SKM-1 (cell line): ENCODE measurements around the gene LRRTM4.

ENCODE experiments used
- DNase-seq: peaks from one replicate; lab custom pipeline; 2025; ENCODE audit not compliant: unreplicated experiment; lab: John Stamatoyannopoulos, UW

LRRTM4 gene

GRCh38 chr2:77325395-77325794, 196.8 kb downstream of the LRRTM4 start:
- DNase-seq = no peak

GRCh38 chr2:77322431-77322830, 199.7 kb downstream of the LRRTM4 start:
- DNase-seq = no peak

DNA sequence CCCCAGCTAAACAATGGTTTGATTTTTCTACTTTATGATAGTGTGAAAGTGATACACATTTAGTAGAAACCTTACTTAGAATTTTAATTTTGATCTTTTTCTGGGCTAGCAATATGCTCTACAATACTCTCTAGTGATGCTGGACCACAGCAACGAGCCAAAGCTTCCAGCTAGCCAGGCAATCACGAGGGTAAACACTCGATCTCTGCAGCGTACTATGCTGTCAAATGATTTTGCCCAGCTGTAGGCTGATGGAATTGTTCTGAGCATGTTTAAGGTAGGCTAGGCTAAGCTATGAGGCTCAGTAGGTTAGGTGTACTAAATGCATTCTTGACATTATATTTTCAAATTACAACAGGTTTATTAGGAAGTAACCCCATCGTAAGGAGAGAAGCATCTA, 207.5 kb downstream of the LRRTM4 start:
- DNase-seq = no peak

GRCh38 chr2:77310416-77310815, 211.8 kb downstream of the LRRTM4 start:
- DNase-seq = no peak

DNA sequence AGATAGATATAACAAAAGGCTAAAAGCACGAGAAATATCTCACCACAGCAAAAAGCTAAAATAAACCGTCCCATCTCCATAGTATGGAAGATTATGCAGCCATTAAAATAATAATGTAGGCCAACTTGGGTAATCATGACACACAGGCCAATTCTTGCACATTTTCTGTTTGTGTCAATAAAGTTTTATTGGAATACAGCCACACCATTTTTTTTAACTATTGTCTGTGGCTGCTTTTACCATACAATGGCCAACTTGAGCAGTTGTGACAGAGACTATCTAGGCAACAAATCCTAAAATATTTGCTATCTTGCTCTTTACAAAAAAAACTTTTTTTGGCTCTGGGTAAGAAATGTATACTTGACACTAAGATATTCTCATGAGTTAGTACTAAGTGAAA, 212.5 kb downstream of the LRRTM4 start:
- DNase-seq = no peak

DNA sequence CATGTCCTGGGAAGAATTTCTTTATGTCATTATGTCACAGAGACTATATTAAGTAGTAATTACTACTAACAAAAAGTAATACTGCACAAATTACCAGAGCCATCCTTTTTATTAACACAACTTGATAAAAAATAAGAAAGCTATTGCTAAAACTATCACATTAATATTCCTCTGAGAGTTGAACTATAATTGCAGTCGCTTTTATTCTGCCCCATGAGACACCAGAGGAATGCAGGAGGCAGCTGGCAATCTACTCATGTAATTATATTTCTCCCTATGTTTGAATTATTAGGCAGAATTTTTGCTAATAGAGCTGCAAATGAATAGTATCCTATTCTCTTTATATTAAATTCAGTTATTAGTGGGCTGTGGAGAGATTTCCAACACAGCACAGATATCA, 220.7 kb downstream of the LRRTM4 start:
- DNase-seq = no peak

DNA sequence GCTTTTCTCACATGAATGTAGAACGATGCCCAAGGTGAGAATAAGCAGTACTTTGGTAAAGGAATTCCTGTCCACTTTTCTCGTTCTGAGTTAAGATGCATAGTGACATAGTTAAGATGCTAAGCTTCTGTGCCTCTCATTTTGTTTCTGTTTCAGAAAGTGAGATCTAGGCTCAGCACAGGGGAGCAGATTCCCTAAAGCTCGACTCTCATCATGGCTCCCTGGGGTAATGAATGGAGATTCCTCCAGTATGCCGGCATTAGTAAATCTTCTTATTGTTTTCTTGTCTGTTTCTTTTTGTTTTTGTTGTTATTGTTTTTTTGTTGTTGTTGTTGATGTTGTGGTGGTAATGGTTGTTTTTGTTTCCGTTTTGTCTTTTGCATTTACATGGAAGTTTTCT, 225.4 kb downstream of the LRRTM4 start:
- DNase-seq = no peak

DNA sequence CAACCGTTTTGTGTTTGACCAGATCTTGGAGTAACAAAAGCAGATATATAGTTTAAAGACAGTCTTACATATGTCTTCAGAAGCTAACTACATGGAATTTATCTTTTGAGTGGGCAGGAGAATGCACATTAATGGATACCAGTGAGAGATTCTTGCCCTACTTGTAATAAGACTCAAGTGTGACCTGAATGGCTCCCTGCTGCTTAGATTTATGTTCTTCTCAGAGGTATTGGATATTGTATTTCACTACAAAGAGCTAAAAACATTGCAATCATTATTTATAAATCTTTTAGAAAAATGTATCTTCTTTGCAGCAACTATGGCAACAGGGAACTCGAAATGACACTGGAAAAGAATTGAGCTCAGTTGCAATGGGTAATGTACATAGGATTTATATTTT, 227.7 kb downstream of the LRRTM4 start:
- no peak for DNase-seq

GRCh38 chr2:77284353-77284752, 237.8 kb downstream of the LRRTM4 start:
- DNase-seq = no peak

GRCh38 chr2:77271262-77271661, 250.9 kb downstream of the LRRTM4 start:
- no peak for DNase-seq

DNA sequence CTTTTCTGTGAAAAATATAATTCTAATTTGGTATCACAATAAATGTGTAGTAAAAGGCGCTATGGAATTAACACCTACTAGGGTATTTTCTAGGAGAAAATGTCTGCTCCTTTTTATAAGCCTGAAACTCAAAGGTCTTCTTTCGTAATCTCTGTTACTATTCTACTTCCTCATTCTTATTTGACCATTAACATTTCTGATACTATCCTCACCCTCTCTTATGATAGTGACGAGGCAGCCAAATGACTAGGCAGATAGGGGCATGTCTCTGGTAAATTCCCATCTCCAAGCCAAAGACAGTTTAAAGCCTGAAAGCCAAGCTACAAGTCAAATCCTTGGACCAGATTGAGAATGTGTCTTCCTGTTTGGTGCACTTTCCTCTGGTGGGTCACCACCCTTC, 251.7 kb downstream of the LRRTM4 start:
- DNase-seq = peak; percentile 44

DNA sequence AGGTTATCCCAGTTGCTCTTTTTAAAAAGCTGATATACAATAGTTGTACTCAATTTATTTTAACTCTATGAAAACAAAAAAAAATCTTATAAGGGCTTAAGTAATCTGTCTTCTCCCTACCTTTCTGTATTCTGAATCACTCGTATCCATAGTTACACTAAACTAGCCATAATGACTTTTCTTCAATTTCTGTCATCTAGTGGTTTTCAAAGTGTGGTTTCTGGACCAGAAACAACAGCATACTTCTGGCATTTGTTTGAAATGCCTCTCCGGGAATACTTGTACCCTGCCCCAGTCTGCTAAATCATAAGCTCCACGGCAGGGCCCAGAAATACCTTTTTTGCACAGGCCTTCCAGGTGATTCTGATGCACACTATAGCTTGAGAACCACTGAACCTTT, 253.6 kb downstream of the LRRTM4 start:
- DNase-seq = no peak

- no peak for DNase-seq
These were observed 289.2 kb downstream of the LRRTM4 start for GRCh38 chr2:77232909-77233425.

GRCh38 chr2:77228391-77228790, 293.8 kb downstream of the LRRTM4 start:
- DNase-seq = no peak

DNA sequence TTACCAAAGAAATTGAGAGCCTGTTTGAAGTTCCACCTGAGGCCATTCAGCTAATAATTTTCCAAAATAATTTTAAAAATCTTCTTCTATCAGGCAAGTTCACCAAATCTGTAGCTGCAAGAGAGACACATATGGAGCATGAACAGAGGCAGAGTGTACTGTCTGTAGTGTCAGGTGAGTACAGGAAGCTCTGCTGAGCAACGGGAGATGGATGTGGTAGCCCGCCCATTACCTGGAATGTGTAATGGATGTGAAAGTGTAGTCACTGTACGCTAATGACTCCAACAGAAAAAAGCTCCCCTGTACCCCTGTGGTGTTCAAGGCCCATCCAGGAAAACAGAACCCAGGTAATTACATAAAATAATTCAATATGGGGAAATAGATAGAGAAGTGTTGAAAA, 311.5 kb downstream of the LRRTM4 start:
- DNase-seq = no peak

DNA sequence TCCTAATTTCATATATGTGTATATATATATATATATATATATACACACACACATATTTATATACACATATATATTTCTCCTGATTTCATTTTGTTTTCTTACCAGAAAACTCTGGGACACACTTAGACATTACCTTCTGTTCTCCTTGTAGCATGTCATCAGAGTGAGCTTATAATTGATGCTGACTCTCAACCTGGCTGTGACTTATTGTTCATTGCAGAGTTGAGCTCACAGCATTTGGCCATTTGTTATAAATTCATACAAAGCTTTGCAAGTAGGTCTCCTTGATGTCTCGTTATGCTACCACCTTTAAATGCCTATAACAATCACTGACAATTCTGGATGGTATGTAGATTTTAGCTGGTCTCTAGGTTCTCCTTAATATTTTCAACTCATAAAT, 314.8 kb downstream of the LRRTM4 start:
- DNase-seq = no peak

GRCh38 chr2:77201755-77202154, 320.4 kb downstream of the LRRTM4 start:
- no peak for DNase-seq

DNA sequence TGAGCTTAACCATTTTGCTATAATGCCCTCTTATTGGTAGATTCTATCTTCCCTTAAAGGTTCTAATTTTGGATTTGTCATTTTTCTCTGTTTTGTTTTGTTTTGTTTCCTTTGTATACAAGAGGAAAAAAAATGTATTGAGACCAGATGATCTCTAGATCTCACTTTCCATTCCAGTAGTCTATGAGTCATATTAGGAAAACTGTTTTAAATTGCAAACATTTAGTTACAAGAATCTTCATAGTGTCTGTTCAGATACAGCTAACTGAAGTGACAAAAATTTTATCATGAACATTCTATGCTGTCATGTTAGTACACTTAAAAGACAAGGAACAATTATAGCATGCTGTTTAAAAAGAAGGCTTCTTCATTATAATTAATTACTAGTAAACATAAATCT, 322.8 kb downstream of the LRRTM4 start:
- no peak for DNase-seq

DNA sequence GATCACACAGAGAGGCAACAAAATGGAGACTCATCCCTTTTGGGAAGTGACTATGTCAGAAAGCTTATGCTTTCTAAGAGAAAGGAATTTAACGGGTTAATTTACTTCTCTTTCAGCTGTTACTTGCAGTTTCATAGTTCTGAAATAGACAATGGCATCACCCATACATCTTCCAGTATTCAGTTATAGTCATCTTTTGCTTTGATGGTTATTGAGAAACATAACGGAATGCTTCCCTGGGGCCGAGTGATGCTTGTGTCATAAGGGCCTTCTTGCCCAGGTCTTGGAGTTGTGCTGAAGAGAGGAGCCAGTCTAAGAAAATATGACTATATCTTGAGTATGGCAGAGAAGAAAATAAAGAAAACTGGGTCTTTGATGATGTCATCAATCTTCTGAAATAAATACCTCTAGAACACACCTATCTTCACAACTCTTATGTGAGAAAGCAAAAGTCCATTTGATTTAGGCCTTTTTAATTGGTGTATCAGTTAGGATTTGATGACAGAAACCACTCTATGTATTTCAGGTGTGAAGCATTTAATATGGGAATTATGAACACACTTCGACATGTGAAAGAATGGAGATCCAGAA, 328.2 kb downstream of the LRRTM4 start:
- DNase-seq = no peak

DNA sequence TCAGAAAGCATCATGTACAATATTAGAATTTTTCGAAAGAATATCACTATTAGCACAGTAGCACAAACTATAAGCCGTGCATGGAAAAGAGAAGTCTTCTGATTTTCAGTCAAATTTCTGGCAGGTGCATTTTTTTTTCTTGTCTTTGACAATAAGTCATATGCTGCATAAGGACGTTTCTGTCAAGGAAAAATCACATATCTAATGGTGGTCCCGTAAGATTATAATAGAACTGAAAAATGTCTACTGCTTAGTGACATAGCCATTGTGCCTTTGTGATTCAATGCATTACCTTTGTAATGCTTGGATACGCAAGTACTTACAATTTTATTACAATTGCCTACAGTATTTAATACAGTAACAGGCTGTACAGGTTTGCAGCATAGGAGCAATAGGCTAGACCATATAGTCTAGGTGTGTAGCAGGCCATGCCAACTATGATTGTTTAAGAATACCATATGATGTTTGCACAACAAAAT, 329.3 kb downstream of the LRRTM4 start:
- no peak for DNase-seq

GRCh38 chr2:77191665-77192064, 330.5 kb downstream of the LRRTM4 start:
- no peak for DNase-seq

- no peak for DNase-seq
These were observed 331.3 kb downstream of the LRRTM4 start for GRCh38 chr2:77190721-77191346.

- DNase-seq = no peak
These were observed 337.1 kb downstream of the LRRTM4 start for GRCh38 chr2:77185052-77185451.
